MCF 10A (cell line): ENCODE measurements around the gene TFEC. TPM values are rescaled to one million over a fixed set of nuclear protein-coding genes. Genes with fewer than 3 reads are reported as not detected.

Experiments
- BruUV-seq: library from RNA; stranded (reverse); fragments of 400-500 nt; replicated peaks from 2 replicates; lab custom pipeline; 2021; lab: Mats Ljungman, UMichigan
- CTCF ChIA-PET: fragments of 300-600 bp; sonication (Branson Sonifier 250); formaldehyde crosslinking; extraction: SDS; loops from one replicate; lab custom pipeline; 2021; ENCODE audit warnings: antibody characterized with exemption, inconsistent platforms; lab: Yijun Ruan, JAX
- POLR2A ChIA-PET: fragments of 300-600, 350-650 bp; sonication (Branson Sonifier 250); formaldehyde crosslinking; extraction: SDS; loops from one replicate; lab custom pipeline; 2020; ENCODE audit warnings: antibody characterized with exemption, inconsistent platforms; lab: Yijun Ruan, JAX
- DNase-seq: peaks from one replicate; pipeline ENCODE4 v3.0.0-alpha.2; 2018; ENCODE audit not compliant: unreplicated experiment
- H3K27ac Mint-ChIP-seq: one replicate; pipeline ENCODE4 v1.8.0; 2022; ENCODE audit warnings: mild to moderate bottlenecking, low read depth, mixed read lengths; ENCODE audit not compliant: unreplicated experiment
- H3K27me3 Mint-ChIP-seq: one replicate; pipeline ENCODE4 v1.8.0; 2022; ENCODE audit warnings: mixed read lengths; ENCODE audit not compliant: insufficient read depth, unreplicated experiment
- H3K36me3 Mint-ChIP-seq: one replicate; pipeline ENCODE4 v1.8.0; 2022; ENCODE audit warnings: mild to moderate bottlenecking, moderate library complexity, mixed read lengths; ENCODE audit not compliant: insufficient read depth, unreplicated experiment
- H3K4me1 Mint-ChIP-seq: one replicate; pipeline ENCODE4 v1.8.0; 2022; ENCODE audit warnings: mixed read lengths; ENCODE audit not compliant: insufficient read depth, unreplicated experiment
- H3K4me3 Mint-ChIP-seq: one replicate; pipeline ENCODE4 v1.8.0; 2022; ENCODE audit warnings: mild to moderate bottlenecking, moderate library complexity, mixed read lengths; ENCODE audit not compliant: unreplicated experiment
- H3K9me3 Mint-ChIP-seq: one replicate; pipeline ENCODE4 v1.8.0; 2022; ENCODE audit warnings: mixed read lengths; ENCODE audit not compliant: unreplicated experiment
- intact Hi-C: fragments of 100-400 bp; cut with micrococcal nuclease; formaldehyde crosslinking; loops from 2 replicates; pipeline ENCODE4 v1.14.1; 2022
- total RNA-seq: library from RNA; stranded (reverse); gene quantifications from 2 replicates; pipeline ENCODE4 v1.2.3, GENCODE V29; 2022
- TF ChIP-seq, protein P1 (sequence below): fragments of 200-600 bp; IDR thresholded peaks from one replicate; pipeline ENCODE4 v1.8.0; 2022; ENCODE audit warnings: antibody characterized with exemption, mild to moderate bottlenecking; ENCODE audit not compliant: unreplicated experiment

The TFEC gene
- total RNA-seq, 1 experiment from 2014 or later, result not detected

DNA sequence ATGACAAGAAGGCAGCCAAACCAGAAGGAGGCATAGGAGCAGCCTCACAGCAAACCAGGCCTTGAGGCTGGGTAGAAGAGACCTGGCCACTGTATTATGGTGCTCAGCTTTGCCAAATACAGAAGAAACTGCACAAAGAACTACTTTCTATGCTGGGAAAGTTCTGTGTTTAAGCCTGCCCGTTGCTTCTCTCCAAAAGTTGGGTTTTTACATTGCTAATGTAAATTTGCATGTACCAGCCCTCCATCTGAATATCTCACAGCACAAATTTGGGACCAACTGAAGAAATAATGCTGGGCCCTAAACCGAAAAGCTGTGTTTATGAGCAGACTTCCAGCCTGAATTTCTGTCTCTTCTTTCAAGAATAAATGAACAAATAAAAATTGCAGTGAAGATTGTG, 145.0 kb downstream of the TFEC start:
- peaks cover 77% of the 10 kb centered on the region for H3K27me3 Mint-ChIP-seq
- CTCF ChIA-PET, result no interaction called here
- no peak for DNase-seq

More for the DNA sequence above, 145.0 kb downstream of the TFEC start:
- POLR2A ChIA-PET, result no interaction called here
- Mint-ChIP-seq H3K4me1 (no peaks in the 10 kb centered on the region), H3K36me3 (no peaks in the 10 kb centered on the region), H3K27ac (no peak overlapping the region), H3K4me3 (no peak overlapping the region), H3K9me3 (peaks cover 10% of the 10 kb centered on the region)
- TF ChIP-seq, protein P1, sequence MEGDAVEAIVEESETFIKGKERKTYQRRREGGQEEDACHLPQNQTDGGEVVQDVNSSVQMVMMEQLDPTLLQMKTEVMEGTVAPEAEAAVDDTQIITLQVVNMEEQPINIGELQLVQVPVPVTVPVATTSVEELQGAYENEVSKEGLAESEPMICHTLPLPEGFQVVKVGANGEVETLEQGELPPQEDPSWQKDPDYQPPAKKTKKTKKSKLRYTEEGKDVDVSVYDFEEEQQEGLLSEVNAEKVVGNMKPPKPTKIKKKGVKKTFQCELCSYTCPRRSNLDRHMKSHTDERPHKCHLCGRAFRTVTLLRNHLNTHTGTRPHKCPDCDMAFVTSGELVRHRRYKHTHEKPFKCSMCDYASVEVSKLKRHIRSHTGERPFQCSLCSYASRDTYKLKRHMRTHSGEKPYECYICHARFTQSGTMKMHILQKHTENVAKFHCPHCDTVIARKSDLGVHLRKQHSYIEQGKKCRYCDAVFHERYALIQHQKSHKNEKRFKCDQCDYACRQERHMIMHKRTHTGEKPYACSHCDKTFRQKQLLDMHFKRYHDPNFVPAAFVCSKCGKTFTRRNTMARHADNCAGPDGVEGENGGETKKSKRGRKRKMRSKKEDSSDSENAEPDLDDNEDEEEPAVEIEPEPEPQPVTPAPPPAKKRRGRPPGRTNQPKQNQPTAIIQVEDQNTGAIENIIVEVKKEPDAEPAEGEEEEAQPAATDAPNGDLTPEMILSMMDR, result no peak
- intact Hi-C loops, result no loop called here
- no TSS peak for BruUV-seq

Other genes starting within 250 kb of the TFEC start
- 150 and 162 TPM in 2 replicates for gene TES, start 179.8 kb upstream of the TFEC start, total RNA-seq